ENCODE measurements around the gene CABLES1. TPM values are rescaled to one million over a fixed set of nuclear protein-coding genes. Genes with fewer than 3 reads are reported as not detected.

The CABLES1 gene
- total RNA-seq, 4 donors from 2014 or later, result 1.5 to 11.9 (median 6.1) TPM

- H3K4me3 ChIP-seq, result no peak overlapping the region
- no peak for TF ChIP-seq CTCF (IDR thresholded peaks at IDR 0.05)
- no peak for TF ChIP-seq POLR2A (IDR thresholded peaks at IDR 0.05)
- no peak for TF ChIP-seq EP300 (IDR thresholded peaks at IDR 0.05; ENCODE audit: low read depth)
- no peak for TF ChIP-seq POLR2AphosphoS5 (IDR thresholded peaks at IDR 0.05)
- H3K9me3 ChIP-seq, result no peaks in the 10 kb centered on the region
- no peaks in the 10 kb centered on the region for H3K36me3 ChIP-seq
- in situ Hi-C loops (cut with MboI; ENCODE audit: low pct_ligation_motif_present in 1 of 4, low pct_unique_long_range_greater_than_20kb in 1 of 4, low sequenced_read_pairs in 3 of 4), result no loop called here
- intact Hi-C loops (cut with DNase I; ENCODE audit: low total_unique reads), result no loop called here
- WGBS, 2 donors (ENCODE audit: low coverage in 1 of 2), result 70% methylated on average over 8 of the region's 8 CpGs; no CpG with 5 or more reads in 1 of the 2 donors
- DNase-seq, result no peak
- no peaks in the 10 kb centered on the region for H3K27me3 ChIP-seq
- no peaks in the 10 kb centered on the region for H3K4me1 ChIP-seq
- no peak overlapping the region for H3K27ac ChIP-seq
Measured at GRCh38 chr18:23183411-23184150, 48.3 kb downstream of the CABLES1 start.

- Histone ChIP-seq H3K4me3 (no peak overlapping the region), H3K9me3 (no peaks in the 10 kb centered on the region), H3K27ac (no peak overlapping the region), H3K4me1 (no peaks in the 10 kb centered on the region), H3K27me3 (no peaks in the 10 kb centered on the region), H3K36me3 (no peaks in the 10 kb centered on the region)
- TF ChIP-seq EP300 (IDR thresholded peaks at IDR 0.05; ENCODE audit: low read depth) (no peak), POLR2A (IDR thresholded peaks at IDR 0.05) (no peak), POLR2AphosphoS5 (IDR thresholded peaks at IDR 0.05) (no peak), CTCF (IDR thresholded peaks at IDR 0.05) (no peak)
- intact Hi-C loops (cut with DNase I; ENCODE audit: low total_unique reads), result no loop called here
- in situ Hi-C loops (cut with MboI; ENCODE audit: low pct_ligation_motif_present in 1 of 4, low pct_unique_long_range_greater_than_20kb in 1 of 4, low sequenced_read_pairs in 3 of 4), result no loop called here
- no peak for DNase-seq
- WGBS, 2 donors (ENCODE audit: low coverage in 1 of 2), result 91% methylated on average over 4 of the region's 4 CpGs; no CpG with 5 or more reads in 1 of the 2 donors
Measured at GRCh38 chr18:23186781-23187180, 51.5 kb downstream of the CABLES1 start.

GRCh38 chr18:23188068-23188760, 52.9 kb downstream of the CABLES1 start:
- no peak overlapping the region for H3K27ac ChIP-seq
- TF ChIP-seq EP300 (IDR thresholded peaks at IDR 0.05; ENCODE audit: low read depth) (no peak), POLR2AphosphoS5 (IDR thresholded peaks at IDR 0.05) (no peak), CTCF (IDR thresholded peaks at IDR 0.05) (no peak), POLR2A (IDR thresholded peaks at IDR 0.05) (no peak)
- in situ Hi-C loops (cut with MboI; ENCODE audit: low pct_ligation_motif_present in 1 of 4, low pct_unique_long_range_greater_than_20kb in 1 of 4, low sequenced_read_pairs in 3 of 4) (no loop called here), intact Hi-C loops (cut with DNase I; ENCODE audit: low total_unique reads) (no loop called here)
- H3K27me3 ChIP-seq, result no peaks in the 10 kb centered on the region
- H3K4me1 ChIP-seq, result peaks cover 0 to 8% (median 2%) of the 10 kb centered on the region in 4 donors
- 89% methylated on average over 5 to 6 of the region's 6 CpGs for WGBS, 2 donors (ENCODE audit: low coverage in 1 of 2)
- no peaks in the 10 kb centered on the region for H3K36me3 ChIP-seq
- H3K9me3 ChIP-seq, result no peaks in the 10 kb centered on the region
- no peak overlapping the region for H3K4me3 ChIP-seq
- DNase-seq, result no peak

- Histone ChIP-seq H3K27ac (no peak overlapping the region), H3K4me3 (no peak overlapping the region), H3K36me3 (no peaks in the 10 kb centered on the region), H3K27me3 (no peaks in the 10 kb centered on the region), H3K9me3 (no peaks in the 10 kb centered on the region), H3K4me1 (peaks cover 0 to 8% (median 2%) of the 10 kb centered on the region in 4 donors)
- WGBS, 2 donors (ENCODE audit: low coverage in 1 of 2), result 92 to 100% methylated on average over 2 to 7 of the region's 7 CpGs
- intact Hi-C loops (cut with DNase I; ENCODE audit: low total_unique reads), result no loop called here
- in situ Hi-C loops (cut with MboI; ENCODE audit: low pct_ligation_motif_present in 1 of 4, low pct_unique_long_range_greater_than_20kb in 1 of 4, low sequenced_read_pairs in 3 of 4), result no loop called here
- no peak for DNase-seq
- TF ChIP-seq POLR2AphosphoS5 (IDR thresholded peaks at IDR 0.05) (no peak), POLR2A (IDR thresholded peaks at IDR 0.05) (no peak), CTCF (IDR thresholded peaks at IDR 0.05) (no peak), EP300 (IDR thresholded peaks at IDR 0.05; ENCODE audit: low read depth) (no peak)
Measured at GRCh38 chr18:23189099-23189498, 53.8 kb downstream of the CABLES1 start.

Data from transverse colon (tissue), 4 donors.